Esophagus muscularis mucosa (tissue), 4 donors: ENCODE measurements around the gene HTRA2. TPM values are rescaled to one million over a fixed set of nuclear protein-coding genes. Genes with fewer than 3 reads are reported as not detected.
A peak's percentile ranks its signal among the peaks of the same experiment; 100 is the strongest.

Source experiments
- DNase-seq: peaks from one replicate; pipeline ENCODE4 v3.0.0-alpha.2; 2017; ENCODE audit errors: extremely low spot score
- H3K27ac ChIP-seq, 4 donors: fragments of 200-600 bp; sonication (generic); replicated peaks in 1 of 4; 1 replicate in 3 of 4; 2 replicates in 1 of 4; pipeline ENCODE4 v1.5.1; 2016 to 2019; ENCODE audit warnings: mild to moderate bottlenecking in 1 of 4
- H3K27me3 ChIP-seq, 4 donors: fragments of 200-600 bp; sonication (generic); one replicate each; pipeline versions ENCODE4 v1.5.1 to v1.6.0; 2016 to 2019
- H3K36me3 ChIP-seq, 4 donors: fragments of 200-600 bp; sonication (generic); one replicate each; pipeline ENCODE4 v1.5.1; 2016 to 2019
- H3K4me1 ChIP-seq, 4 donors: fragments of 200-600 bp; sonication (generic); one replicate each; pipeline ENCODE4 v1.5.1; 2016 to 2019
- H3K4me3 ChIP-seq, 4 donors: fragments of 200-600 bp; sonication (generic); 1 replicate in 2 of 4; 2 replicates in 2 of 4; pipeline ENCODE4 v1.5.1; 2016 to 2019; ENCODE audit warnings: mild to moderate bottlenecking in 4 of 4, moderate library complexity in 1 of 4
- H3K9me3 ChIP-seq, 4 donors: fragments of 200-600 bp; sonication (generic); 1 replicate in 3 of 4; 2 replicates in 1 of 4; pipeline ENCODE4 v1.5.1; 2016 to 2019
- EP300 ChIP-seq: sonication (generic); formaldehyde crosslinking; IDR thresholded peaks from one replicate; pipeline ENCODE4 v1.6.1; 2017; ENCODE audit warnings: antibody characterized with exemption
- POLR2A ChIP-seq: fragments of 450-650 bp; IDR thresholded peaks from one replicate; pipeline ENCODE4 v1.6.1; 2017; ENCODE audit warnings: antibody characterized with exemption, moderate library complexity, mild to moderate bottlenecking, low read depth
- POLR2AphosphoS5 ChIP-seq, 2 donors: sonication (generic); formaldehyde crosslinking; IDR thresholded peaks; one replicate each; pipeline ENCODE4 v1.6.1; 2017; ENCODE audit warnings: antibody characterized with exemption in 2 of 2
- WGBS: methylation state at CpG from one replicate; pipeline ENCODE4 v1.1.5; 2018; 5-methylcytosine and 5-hydroxymethylcytosine counted together
- intact Hi-C: fragments of 100-400 bp; cut with DNase I; formaldehyde crosslinking; loops from one replicate; pipeline ENCODE4 v1.15.1; 2023
- total RNA-seq, 4 donors: library from RNA; depleted of rRNA; stranded (reverse); fragments of >200 nt; gene quantifications; one replicate each; pipeline versions ENCODE4 v1.1.0 to v1.2.1, GENCODE V29; 2016
- TF ChIP-seq, protein P1 (sequence below), 3 experiments: fragments of 200-600 bp in 2 of 3; fragments of 450-650 bp in 1 of 3; sonication (generic) in 2 of 3; IDR thresholded peaks; one replicate each; pipeline ENCODE4 v1.5.1; 2017 to 2019; ENCODE audit warnings: antibody characterized with exemption in 3 of 3, mild to moderate bottlenecking in 2 of 3, moderate library complexity in 1 of 3

Gene HTRA2
- total RNA-seq, 4 donors from 2014 or later = 29.7 to 37.9 (median 31.9) TPM

DNA sequence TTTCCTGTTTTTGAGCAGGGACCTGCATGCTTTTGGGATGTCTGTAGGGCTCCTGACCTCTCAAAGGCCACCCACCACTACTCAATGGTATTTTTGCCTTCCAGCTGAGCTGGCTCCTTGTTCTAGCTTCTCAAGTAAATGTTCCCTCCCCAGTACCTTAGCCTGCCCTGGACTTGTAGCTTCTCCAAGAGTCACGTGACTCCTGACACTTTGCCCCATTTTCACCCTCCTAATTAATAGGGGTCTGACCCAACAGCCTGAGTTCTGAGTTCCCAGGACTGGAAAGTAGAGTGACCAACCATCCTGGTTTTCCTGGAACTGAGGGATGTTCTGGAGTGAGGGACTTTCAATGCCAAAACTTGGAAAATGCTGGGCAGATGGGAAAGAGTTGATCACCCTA lies 34.3 kb upstream of the HTRA2 start:
- TF ChIP-seq, protein P1, sequence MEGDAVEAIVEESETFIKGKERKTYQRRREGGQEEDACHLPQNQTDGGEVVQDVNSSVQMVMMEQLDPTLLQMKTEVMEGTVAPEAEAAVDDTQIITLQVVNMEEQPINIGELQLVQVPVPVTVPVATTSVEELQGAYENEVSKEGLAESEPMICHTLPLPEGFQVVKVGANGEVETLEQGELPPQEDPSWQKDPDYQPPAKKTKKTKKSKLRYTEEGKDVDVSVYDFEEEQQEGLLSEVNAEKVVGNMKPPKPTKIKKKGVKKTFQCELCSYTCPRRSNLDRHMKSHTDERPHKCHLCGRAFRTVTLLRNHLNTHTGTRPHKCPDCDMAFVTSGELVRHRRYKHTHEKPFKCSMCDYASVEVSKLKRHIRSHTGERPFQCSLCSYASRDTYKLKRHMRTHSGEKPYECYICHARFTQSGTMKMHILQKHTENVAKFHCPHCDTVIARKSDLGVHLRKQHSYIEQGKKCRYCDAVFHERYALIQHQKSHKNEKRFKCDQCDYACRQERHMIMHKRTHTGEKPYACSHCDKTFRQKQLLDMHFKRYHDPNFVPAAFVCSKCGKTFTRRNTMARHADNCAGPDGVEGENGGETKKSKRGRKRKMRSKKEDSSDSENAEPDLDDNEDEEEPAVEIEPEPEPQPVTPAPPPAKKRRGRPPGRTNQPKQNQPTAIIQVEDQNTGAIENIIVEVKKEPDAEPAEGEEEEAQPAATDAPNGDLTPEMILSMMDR (IDR thresholded peaks at IDR 0.05) = no peak
- TF ChIP-seq POLR2AphosphoS5 (IDR thresholded peaks at IDR 0.05) (no peak), EP300 (no peak), POLR2A (no peak)
- peaks cover 31 to 42% (median 42%) of the 10 kb centered on the region in 4 donors for H3K36me3 ChIP-seq
- no peaks in the 10 kb centered on the region for H3K9me3 ChIP-seq
- H3K4me1 ChIP-seq = peaks cover 25 to 29% (median 27%) of the 10 kb centered on the region in 4 donors
- H3K27me3 ChIP-seq = peaks cover 0 to 38% (median 32%) of the 10 kb centered on the region in 4 donors
- H3K4me3 ChIP-seq = no peak overlapping the region
- no peak for DNase-seq
- 86% methylated on average over 1 of the region's 1 CpG for WGBS
- intact Hi-C loops = no loop called here
- H3K27ac ChIP-seq = no peak overlapping the region

DNA sequence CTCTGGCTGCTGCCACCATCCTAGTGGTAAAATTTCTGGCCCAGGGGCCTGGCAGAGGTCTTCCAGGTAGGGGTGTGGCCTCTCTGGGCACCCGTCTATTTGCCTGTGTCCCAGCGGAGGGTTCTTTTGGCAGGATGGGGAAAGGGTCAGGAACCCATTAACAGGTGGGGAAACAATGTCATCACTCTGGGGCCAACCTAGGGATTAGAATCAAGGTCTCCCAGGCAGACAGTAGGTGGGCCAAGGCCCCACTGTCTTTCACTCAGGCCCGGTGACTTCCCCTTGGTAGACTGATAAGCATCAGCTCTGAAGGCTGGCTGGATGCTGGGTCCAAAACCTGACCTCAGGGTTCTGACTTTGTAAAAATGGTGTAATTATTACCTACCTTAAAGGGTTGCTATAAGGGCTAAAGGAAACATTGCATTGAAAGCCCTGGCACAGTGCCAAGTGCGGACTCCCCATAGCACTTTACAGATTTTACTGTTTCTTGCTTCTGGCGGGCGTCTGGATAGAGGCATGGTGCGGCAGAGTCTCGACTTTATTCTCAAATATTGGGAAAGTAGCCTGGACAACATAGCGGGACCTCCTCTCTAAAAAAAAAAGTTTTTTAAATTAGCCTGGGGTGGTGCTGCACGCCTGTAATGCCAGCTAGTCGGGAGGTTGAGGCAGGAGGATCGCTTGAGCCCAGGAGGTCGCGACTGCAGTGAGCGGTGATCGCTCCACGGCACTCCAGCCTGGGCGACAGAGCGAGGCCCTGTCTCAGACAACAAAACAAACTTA lies 32.5 kb upstream of the HTRA2 start:
- Histone ChIP-seq H3K27ac (no peak overlapping the region), H3K9me3 (no peaks in the 10 kb centered on the region), H3K4me3 (peak overlapping the region in 3 of 4 donors; percentile 31 to 40 (median 38)), H3K36me3 (peaks cover 15 to 25% (median 24%) of the 10 kb centered on the region in 4 donors), H3K4me1 (peaks cover 27 to 31% (median 28%) of the 10 kb centered on the region in 4 donors), H3K27me3 (peaks cover 0 to 55% (median 41%) of the 10 kb centered on the region in 4 donors)
- no peak for TF ChIP-seq POLR2A
- TF ChIP-seq, protein P1 (IDR thresholded peaks at IDR 0.05) = no peak
- WGBS = 68% methylated on average over 12 of the region's 19 CpGs
- intact Hi-C loops = no loop called here
- no peak for DNase-seq

DNA sequence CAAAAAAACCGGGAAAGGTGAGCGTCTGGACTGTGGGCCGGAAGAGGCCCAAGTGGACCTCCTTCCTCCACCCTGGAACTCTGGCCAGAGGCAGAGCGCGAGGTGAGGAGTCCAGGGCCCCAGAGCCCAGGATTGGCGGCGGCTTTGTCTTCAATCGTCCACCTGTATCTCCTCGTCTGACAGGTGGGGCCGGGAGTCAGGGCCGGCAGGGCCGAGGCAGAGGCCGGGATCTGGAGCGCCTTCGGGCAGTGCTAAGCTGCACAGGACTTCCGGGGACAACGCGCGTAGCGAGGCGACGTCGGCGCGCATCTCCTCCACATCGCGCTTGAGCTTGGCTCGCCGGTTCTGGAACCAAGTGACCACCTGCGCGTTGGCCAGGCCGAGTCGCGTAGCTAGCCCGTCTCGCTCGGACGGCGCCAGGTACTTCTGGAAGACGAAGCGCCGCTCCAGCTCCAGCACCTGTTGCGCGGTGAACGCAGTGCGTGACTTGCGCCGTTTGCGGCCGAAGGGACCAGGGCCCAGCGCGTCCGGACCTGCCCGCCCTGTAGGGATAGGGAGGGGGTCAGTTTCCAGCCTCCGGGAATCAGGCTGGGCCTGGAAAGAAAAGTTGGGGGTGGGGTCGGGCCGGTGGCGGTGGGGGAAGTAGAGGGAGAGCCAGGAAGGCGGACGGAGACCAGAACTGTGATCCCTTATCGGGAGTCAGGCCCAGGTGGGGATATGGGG lies 31.8 kb upstream of the HTRA2 start:
- H3K27ac ChIP-seq = no peak overlapping the region
- peaks cover 0 to 62% (median 48%) of the 10 kb centered on the region in 4 donors for H3K27me3 ChIP-seq
- intact Hi-C loops = no loop called here
- peak overlapping the region; percentile 31 to 40 (median 38) for H3K4me3 ChIP-seq
- H3K9me3 ChIP-seq = no peaks in the 10 kb centered on the region
- peaks cover 30 to 39% (median 36%) of the 10 kb centered on the region in 4 donors for H3K4me1 ChIP-seq
- 3% methylated on average over 25 of the region's 61 CpGs for WGBS
- peaks cover 7 to 17% (median 17%) of the 10 kb centered on the region in 4 donors for H3K36me3 ChIP-seq
- DNase-seq = no peak
- TF ChIP-seq POLR2A (no peak), POLR2AphosphoS5 (IDR thresholded peaks at IDR 0.05) (peak in 1 of 2 donors; percentile 38)

DNA sequence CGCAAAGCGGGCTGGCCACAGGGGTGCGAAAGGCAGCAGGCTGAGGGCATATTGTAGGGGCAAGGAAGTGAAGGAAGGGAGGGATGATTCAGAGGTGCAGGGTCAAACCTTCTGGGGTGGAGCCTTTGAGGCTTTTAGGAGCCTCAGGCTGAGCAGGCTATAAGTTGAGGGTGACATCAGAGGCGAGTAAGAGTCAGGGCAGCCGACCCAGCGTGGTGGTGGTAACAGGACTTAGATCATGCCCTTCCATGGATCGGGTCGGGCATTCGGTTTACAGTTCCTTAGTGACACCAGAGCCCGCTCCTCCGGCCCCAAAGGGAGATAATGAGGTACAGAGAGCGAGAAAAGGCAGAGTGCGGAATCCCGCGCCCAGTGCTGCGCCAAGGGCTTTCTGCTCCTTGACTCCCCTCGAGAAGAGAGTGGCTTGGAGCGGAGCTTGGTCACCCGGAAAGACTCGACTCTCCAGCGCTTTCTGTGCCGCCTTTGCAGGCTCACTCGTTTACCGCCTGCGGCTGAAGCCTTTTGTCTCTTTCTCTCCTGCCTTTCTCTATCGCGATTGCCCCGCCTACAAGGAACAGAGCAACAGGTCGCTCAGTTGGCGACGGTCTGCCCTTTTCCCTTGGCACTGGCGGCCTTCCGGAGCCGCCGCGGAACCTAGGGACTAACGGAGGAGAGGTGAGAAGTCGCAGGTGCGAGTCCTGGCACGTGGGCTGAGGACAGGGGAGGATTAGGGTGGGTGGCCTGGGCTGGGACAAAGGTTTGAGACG lies 31.1 kb upstream of the HTRA2 start:
- Histone ChIP-seq H3K27me3 (peaks cover 0 to 70% (median 51%) of the 10 kb centered on the region in 4 donors), H3K4me3 (peak overlapping the region; percentile 31 to 40 (median 38))
- intact Hi-C loops = no loop called here

DNA sequence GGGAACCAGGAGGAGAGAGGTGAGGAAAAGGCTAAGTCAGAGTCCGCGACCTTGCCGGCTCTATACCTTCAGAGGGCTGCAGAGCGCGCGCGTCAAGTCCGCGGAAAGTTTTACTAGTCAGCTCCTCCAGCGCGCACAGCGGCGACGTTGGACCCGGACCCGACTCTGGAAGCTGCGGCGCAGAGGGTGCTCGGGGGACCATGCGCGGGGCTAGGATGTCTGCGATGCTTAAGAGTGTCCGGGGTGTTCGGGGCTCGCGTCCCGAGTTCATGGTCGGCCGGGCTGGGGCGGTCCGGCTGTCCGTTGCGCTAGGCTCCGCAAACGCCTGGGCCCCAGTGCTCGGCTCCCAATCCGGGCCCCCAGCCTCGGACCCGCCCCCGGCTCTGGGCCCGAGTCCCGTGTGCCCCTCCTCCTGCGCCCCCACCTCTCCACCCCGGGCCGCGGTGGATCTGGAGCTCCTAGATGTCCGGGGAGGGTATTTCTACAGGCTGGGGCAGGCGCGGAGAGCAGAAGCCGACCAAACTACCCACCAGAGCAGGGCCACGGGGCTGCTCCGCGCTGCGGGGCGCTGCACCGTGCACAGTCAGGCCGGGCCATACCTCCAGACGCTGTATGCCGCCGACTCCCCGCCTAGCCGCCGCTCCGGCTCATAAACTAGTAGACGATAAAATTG lies 30.3 kb upstream of the HTRA2 start, which contains the start of gene LBX2:
Gene LBX2 (minus strand): TSS at position 337 of the 673 bp plus-strand sequence. CDS start 66 bp downstream, at position 271.
- intact Hi-C loops = no loop called here
- WGBS = 2% methylated on average over 44 of the region's 65 CpGs
- Histone ChIP-seq H3K9me3 (no peaks in the 10 kb centered on the region), H3K4me1 (peaks cover 35 to 53% (median 49%) of the 10 kb centered on the region in 4 donors), H3K27ac (no peak within 1 kb of the TSS), H3K4me3 (peak within 1 kb of the TSS; percentile 17 to 40 (median 38)), H3K27me3 (peaks cover 0 to 73% (median 51%) of the 10 kb centered on the region in 4 donors), H3K36me3 (peaks cover 0 to 4% (median 2%) of the 10 kb centered on the region in 4 donors)
- DNase-seq = no peak
- TF ChIP-seq, protein P1 (IDR thresholded peaks at IDR 0.05) = no peak
- TF ChIP-seq EP300 = no peak
- TF ChIP-seq POLR2A = no peak
- no peak for TF ChIP-seq POLR2AphosphoS5 (IDR thresholded peaks at IDR 0.05)

More for the DNA sequence above, 31.1 kb upstream of the HTRA2 start:
- no peak for DNase-seq
- TF ChIP-seq EP300 = no peak
- 3% methylated on average over 29 of the region's 41 CpGs for whole genome bisulfite sequencing
- Histone ChIP-seq H3K9me3 (no peaks in the 10 kb centered on the region), H3K36me3 (peaks cover 0 to 10% (median 9%) of the 10 kb centered on the region in 4 donors), H3K27ac (no peak overlapping the region), H3K4me1 (peaks cover 30 to 46% (median 43%) of the 10 kb centered on the region in 4 donors)
